NCI-H146 treated with DMSO at 0.1 percent for 48 hours (cell line): ENCODE results near the gene MRC1.

ENCODE experiments used
- DNase-seq: peaks from one replicate; lab custom pipeline; 2025; ENCODE audit not compliant: unreplicated experiment; lab: John Stamatoyannopoulos, UW

Gene MRC1

DNA sequence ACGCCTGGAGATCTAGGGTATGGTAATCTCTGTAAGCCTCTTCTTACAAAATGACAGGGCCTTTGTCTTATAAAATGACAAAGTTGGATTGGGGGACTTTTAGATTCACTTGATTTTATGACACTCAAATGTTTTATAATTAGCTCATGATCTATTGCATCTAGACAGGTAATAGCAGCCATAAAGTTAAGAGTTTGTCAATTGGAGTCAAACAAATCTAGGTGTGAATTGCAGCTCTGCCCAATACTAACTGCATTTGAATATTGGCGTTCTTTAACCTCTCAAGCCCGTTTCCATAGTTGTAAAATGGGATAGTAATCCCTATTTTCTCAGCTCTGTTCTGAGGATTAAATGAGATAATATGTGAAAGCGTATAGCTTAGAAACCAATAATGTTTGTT lies 14.1 kb upstream of the MRC1 start:
- DNase-seq, result no peak

DNA sequence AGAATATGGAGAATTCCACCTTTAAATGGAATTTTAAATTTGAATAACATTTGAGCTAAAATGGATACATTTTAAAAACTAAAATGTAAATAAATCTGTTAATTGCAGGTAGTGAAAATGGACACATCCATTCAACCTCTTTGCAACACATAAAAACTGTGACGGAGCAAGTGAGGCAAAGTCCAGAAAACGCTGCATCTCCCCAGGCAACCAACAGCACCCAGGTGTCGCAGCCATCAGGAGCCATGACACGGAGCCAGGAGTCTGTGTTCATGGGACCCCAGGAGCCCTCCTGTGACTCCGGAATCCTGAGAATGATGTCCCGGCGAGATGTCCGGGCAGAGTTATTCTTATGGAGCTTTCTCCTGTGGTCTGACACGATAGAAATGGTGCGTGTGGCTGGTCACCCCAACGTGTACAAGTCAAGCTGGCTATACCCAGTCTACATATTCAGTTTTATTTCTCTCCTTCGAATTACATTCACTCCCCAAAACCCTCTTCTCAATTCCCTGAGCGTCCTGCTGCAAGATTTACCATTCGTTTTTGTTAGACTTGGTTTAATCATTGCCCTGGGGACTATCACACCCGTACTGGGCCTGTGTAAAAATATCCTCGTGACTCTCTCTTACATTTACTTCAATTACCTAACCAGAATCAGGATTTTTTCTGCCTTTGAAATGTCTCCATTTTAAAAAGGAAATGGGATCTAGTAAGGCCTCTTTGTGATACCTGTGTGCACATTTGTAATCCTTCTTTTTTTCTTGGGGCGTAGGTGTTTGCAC lies 13.1 kb upstream of the MRC1 start:
- DNase-seq, result no peak

GRCh38 chr10:17801507-17801906 lies 7.6 kb upstream of the MRC1 start:
- DNase-seq, result no peak

GRCh38 chr10:17802350-17802749 lies 6.8 kb upstream of the MRC1 start:
- DNase-seq, result no peak

- no peak for DNase-seq
Observed at GRCh38 chr10:17802976-17803375, 6.2 kb upstream of the MRC1 start.

DNA sequence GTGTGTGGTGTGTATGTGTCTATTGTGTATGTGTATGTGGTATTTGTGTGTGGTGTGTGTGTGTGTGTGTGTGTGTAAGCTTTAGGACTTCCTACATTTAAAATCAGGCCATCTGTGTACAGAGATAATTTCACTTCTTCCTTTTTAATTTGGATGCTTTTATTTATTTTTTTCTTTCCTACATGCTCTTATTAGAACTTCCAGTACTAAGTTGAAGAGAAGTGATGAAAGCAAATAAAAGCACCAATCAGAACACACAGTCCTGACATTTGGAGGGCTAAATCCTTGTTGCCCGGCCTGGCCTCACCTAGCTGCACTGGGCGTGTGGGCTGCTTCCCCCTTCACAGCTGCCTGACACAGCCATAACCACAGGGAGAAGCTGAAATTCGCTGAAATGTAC lies 3.8 kb upstream of the MRC1 start:
- DNase-seq, result no peak

GRCh38 chr10:17805921-17806577 lies 3.1 kb upstream of the MRC1 start:
- no peak for DNase-seq

GRCh38 chr10:17811146-17811865 lies 2.2 kb downstream of the MRC1 start:
- DNase-seq, result no peak

DNA sequence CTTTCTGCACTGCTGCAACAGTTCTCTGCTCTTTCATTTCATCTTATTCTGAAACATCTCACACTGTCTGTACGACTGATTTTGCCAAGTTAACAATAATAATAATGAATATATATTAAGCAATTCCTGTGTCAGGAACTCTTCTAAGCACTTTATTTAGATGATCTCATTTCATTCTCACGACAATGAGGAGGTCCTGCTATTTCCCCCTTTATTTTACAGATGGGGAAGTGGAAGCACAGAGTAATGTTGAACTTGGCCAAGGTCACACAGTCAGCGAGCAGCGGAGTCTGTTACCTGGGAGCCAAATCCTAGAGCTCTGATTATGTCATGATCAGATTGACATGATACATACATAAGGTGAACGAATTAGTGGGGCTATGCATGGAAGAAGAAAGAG lies 5.8 kb downstream of the MRC1 start:
- DNase-seq, result no peak

DNA sequence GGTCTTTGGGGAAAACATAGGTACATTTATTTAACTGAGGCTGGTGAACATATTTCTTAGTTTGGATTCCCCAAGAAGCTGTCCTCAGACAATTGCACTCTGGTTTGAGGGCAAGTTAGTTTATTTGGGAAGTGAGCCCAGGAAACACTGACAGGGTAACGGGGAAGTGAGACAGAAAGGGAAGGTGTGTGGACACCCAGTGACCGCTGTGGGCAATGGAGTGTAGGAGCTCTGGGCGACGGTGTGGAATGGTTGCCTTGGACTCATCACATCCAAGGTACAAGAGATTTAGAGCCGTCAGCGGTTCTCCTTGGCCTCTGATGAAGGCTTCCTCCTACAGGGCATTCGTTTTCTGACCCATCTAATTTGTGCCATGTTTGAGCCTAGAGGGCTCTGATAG lies 7.1 kb downstream of the MRC1 start:
- DNase-seq, result no peak

GRCh38 chr10:17817316-17817715 lies 8.2 kb downstream of the MRC1 start:
- DNase-seq, result no peak

GRCh38 chr10:17817790-17818189 lies 8.6 kb downstream of the MRC1 start:
- DNase-seq, result no peak

DNA sequence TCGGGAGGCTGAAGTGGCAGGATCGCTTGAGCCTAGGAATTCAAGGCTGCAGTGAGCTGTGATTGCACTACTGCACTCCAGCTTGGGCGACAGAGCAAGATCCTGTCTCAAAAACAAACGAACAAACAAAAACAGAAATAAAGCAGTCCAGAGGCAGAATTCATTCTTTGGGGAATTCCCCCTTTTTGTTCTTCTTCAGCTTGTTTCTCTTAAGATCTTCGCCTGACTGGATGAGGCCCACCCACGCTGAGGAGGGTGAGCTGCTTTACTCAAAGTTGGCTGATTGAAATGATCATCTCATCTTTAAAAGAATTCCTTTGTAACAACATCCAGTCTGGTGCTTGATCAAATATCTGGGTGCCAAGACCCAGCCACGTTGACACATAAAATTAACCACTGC lies 10.7 kb downstream of the MRC1 start:
- no peak for DNase-seq

DNA sequence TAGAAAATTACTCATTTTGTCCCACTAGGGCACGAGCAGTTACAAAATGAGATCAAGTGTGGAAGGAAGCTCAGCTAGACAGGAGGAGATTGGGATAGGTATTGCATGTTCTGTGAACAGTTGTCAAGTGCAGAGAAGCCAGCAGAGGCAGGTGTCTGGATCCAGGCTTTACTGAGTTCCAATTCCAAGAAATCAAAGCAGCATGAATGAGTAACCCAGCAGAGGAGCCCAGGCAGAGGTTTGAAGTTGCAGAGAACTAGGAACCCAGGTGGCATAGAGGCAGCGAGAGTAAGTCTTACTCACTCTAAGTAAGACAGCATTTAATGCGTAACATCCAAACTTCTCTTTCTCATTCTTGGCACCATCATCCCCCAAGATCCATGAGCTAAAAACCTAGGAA lies 11.8 kb downstream of the MRC1 start:
- DNase-seq, result no peak

DNA sequence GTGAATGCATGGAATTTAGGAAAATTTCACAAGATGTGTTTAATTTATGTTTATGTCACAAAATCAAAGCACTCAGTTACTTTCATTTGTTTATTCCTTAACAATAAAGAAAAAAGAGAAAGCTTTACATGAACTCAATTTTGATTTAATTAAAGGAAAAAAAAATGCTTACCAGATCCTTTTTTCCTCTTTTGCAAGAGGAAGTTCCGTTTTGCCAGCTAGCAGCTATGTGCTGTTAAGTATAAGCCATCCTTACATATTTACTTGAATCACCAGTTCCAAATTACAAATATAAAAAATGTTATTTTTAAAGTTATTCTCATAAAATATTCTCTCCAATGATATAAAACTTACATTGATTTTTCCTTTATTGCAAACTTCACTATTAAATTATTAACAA lies 12.7 kb downstream of the MRC1 start:
- DNase-seq, result no peak

- no peak for DNase-seq
Observed at GRCh38 chr10:17831341-17831740, 22.2 kb downstream of the MRC1 start.

DNA sequence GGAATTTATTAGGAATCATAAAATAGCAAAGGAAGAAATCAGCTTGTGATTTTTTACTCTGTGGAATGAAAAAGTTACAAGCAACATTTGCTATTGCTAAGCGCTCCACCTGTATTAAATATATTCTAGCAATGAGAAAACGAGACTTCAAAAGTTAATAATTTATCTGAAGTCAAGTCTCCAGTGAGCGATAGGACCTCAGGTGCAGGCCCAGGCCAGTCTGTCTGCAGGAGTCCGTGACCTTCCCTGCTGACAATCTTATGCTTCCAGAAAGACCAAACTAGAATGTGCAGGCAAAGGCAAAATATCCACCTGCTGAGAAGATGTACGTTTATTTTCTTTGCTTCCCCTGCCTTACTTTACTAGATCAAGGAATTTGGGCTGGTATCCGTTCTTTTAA lies 22.7 kb downstream of the MRC1 start:
- no peak for DNase-seq

GRCh38 chr10:17833656-17834055 lies 24.5 kb downstream of the MRC1 start:
- no peak for DNase-seq

DNA sequence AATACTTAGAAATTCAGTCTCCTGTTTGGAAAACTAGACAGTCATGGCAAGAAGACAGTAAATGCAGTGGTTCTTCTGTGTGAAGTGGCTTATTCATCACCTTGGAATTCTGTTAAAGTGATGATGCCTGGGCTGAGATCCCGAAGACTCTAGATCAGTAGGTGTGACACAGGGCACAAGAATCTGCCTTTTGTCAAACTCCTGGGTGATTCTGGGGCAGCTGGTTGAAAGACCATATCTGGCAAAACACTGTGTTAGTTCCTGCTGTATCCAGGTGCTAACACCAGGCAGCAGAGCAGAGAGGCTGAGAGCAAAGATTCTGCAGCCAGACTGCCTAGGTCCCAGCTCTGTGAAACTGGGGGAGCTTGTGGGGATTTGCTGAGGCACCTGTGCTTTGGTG lies 26.5 kb downstream of the MRC1 start:
- DNase-seq, result no peak

DNA sequence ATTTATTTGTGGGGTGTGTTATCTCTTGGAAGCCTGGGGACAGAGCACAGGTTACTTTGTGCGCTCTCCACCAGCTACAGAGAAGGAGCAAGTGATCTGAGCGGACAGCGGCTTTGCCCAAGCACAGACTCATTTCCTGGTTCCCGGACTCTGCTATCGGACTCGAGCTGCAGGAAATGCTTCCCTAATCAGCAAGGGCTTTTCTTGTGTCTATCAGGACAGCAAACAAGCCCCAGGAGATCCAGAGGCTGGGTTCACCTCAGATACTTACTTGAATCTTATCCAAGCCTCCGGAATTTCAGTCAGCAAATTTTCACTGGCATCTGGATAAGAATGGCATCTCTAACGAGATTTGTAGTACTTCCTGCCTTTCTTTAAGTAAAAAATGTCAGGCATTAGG lies 27.8 kb downstream of the MRC1 start:
- DNase-seq, result no peak

- DNase-seq, result no peak
Observed at GRCh38 chr10:17838080-17838648, 29.0 kb downstream of the MRC1 start.

DNA sequence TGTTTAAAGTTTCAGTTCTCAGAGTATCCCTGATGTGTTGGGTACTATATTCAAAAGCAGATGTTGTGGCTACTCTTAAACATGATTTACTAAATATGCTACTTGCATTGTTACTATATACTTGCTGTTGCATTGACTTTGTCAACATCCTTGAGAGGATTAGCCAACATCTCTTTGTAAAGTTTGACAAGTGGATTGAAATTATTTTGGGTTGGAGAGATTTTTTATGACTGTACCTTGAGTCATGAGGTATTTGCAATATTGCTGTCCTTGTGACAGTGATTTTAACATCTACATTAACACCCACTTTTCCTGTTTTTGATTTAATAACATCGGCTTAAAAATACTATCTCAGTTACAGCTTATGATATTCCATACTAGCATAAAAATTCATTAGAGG lies 31.9 kb downstream of the MRC1 start:
- no peak for DNase-seq
